T-helper 2 cell (primary cell): Measurements from ENCODE around the gene SEC16A.
"Not testable (repeated sequence)": the region's sequence is repeated elsewhere in the genome, so short reads cannot be mapped to it uniquely, and the experiment has no call there.

ENCODE experiments used
- DNase-seq, 5 experiments: peaks; one replicate each; pipeline versions ENCODE4 v3.0.0 to v3.0.0-alpha.2; 2012 to 2022

SEC16A gene

DNA sequence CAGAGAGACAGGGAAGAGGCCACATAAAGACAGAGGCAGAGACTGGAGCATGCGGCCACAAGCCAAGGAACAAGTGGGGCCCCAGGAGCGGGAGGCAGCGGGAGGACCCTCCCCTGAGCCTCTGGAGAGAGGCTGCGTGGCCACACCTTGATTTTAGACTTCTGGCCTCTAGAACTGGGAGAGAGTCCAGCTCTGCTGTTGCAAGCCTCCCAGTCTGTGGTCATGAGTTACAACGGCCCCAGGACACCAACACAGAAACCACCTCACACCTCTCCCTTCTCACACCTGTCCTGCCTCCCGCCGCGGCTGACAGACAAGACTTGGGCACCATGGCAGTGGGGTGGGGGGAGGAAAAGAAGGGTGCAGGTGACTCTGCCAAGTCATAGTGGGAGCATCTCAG is 45.4 kb downstream of the SEC16A start:
- DNase-seq = no peak

DNA sequence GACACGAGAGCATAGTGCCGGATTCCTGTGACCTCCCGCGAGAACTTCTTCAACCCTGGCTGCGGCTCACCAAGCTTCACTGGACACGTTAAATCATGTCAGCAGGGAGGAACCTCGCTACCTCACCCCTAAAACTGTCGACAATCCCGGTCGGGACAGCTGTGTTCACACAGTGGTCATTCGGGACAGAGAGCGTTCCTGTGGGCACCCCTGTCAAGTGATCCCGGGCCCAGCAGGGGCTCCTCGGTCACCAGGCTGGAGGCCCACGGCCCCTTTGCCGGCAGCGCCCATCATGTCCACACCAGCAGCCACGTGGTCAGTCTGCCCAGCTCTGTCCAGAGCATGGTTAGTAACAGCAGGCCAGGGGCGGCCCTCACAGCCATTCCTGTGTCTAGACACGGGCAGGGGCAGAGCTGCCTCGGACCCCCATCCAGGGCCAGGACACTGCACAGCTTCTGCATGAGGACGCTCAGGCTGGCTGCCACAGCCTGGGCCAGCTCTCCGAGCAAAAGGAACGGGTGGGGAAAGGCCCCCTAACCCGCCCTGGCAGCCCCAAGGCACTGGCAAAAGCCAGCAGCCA is 46.7 kb downstream of the SEC16A start:
- DNase-seq = no peak

DNA sequence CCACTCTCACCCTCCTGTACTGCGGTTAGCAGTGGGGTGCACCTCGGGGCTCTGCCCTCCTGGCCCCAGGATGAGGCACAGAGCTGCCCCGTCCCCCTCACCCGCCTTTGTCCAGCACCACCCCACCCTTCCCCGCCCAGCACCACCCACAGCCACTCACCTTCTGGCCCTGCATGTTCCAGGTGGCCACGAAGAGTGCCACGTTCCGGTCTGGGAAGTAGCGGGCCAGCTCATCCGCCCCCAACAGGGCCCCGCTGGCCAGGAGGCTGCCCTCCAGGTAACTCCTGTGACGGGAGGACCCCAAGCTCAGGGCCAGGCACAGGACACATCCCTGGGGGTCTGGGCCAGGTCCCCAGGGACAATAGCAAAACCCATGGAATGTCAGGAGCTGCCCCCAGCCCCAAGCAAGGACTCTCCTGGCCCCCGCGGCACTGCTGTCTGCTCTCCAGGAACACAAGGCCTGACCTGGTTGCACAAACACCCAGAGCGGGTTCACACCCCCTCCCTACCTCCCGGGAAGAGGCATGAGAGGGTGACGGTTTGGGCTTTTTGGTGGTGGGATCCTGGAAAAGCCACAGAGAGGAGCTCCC is 48.2 kb downstream of the SEC16A start:
- no peak for DNase-seq

DNA sequence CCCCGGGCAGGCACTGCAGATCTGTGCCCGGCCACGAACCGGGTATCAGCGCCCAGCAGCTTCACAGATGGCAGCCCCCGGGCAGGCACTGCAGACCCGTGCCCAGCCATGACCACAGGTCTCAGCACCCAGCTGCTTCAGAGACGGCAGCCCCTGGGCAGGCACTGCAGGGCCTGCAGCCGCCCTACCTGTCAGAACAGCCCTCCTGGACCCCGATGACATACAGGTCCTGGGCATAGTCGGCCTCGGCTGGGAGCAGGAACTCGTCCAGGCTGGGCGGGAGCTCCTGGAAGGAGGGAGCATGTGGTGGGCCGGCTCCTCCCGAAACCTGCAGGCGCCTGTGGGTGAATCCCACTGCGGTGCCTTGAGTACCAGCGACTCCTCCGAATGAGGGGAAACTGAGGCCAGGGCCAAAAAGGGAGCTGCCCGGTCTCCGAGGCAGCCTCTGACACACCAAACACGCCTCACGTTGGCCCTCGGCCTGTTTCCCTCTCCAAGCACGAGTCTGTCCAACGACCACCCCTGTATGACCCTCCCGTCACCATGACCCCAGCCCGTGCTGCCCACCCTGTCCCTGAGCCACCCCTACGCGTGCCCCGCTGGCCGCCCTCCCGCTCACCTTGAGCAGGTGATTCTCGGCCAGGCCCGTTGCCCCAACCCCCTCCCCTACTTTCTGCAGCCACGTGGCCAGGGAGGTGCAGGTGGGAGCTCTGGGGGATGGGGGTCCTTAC is 48.8 kb downstream of the SEC16A start:
- no peak for DNase-seq

DNA sequence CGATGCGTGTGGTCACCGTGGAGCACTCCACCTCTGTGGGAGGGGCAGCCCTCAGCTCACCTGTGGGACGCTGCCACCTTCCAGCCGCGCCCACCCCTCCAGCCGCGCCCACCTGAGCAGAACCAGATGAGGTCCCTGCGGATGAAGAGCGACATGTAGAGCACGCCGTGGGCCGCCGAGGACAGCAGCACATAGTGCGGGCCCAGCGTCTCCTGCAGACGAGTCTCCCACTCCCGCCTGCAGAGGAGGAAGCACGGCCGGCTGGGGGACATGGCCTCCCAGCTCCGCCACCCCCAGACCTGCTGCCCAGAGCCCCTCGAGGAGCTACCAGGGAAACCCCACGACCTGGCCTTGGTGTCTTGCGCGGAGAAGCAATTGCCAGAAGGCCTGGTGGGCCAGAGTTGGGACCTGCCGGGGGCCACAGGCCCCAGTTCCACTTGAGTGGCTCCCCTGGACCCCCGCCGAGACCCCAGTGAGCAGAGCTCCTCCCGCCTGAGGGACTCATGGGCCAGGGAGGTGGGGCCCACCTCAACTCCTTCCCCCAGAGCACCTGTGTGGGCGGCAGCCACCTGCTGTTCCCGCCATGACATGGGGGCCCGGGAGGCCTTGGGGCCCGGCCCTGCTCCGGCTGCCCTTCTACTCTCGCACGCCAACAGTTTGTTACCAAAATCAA is 49.7 kb downstream of the SEC16A start:
- no peak for DNase-seq

DNA sequence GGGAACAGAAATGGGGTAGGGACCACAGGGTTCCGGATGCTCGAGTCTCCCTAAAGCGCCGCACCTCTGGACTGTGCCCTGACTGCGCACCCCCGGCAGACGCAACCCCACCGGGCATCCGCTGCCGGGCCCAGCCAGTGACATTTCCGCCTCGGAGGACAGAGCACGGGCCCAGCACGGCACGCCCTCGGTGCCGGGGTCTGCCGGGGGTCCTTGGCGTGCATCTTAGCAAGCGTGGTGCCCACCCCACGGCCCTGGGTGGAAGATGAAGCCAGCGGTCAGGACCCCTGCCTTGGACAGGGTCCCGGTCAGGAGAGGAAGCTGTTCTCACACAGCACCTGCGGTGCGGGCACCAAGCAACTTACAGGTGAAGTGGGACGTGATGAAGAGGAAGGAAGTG is 50.2 kb downstream of the SEC16A start:
- no peak for DNase-seq

DNA sequence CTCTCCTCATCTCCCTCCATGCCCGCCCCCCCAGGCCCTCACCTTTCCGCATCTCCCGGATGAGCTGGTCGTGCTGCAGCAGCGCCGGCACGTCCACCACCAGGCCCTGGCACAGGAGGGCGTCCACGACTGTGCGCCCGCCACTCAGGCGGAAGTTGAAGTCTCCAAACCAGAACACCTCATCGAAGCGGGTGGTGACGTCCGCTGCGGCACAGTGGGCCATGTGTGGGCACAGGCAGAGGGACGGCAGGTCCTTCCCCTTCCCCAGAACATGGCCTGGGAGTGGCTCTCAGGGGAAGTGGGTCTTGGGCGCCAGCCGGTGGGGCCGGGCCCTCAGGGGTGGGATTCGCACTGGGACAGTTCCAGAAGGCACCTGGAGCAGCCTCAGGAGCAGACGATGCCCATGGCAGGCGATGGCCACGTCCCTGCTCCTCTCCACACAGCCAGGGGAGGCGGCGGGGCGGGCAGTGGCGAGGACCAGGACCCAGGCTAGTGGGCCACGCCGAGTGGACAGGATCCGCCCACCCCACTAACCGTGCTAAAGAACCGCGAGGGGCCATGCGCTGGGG is 51.0 kb downstream of the SEC16A start:
- DNase-seq = no peak

DNA sequence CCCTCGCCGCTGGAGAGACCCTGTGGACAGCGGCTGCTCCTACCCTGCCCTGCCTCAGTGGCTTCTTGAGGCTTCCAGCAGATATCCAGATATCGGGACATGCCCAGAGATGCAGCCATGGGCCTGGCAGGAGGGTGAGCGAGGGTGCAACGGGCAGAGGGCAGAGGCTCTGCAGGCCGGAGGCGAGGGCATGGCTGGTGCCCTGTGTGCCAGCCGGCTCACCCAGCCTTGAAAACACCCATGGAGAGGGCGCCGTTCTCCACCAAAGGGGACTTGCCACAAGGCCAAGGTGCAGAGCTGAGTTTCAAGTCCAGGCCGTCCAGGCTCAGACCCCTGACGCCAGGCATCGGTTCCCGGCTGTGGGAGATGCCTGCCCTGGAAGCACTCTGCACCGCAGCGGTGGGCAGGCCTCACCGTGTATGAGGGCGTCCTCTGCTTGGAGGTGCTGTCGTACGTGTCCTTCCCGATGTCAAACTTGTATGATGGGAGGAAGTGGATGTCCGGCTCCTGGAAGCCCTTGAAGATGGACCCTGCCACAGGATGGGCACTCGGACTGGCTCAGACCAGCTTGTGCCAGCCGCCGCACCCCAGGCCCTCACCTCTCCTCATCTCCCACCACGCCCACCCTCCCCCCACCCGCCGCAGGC is 52.1 kb downstream of the SEC16A start:
- DNase-seq = no peak

DNA sequence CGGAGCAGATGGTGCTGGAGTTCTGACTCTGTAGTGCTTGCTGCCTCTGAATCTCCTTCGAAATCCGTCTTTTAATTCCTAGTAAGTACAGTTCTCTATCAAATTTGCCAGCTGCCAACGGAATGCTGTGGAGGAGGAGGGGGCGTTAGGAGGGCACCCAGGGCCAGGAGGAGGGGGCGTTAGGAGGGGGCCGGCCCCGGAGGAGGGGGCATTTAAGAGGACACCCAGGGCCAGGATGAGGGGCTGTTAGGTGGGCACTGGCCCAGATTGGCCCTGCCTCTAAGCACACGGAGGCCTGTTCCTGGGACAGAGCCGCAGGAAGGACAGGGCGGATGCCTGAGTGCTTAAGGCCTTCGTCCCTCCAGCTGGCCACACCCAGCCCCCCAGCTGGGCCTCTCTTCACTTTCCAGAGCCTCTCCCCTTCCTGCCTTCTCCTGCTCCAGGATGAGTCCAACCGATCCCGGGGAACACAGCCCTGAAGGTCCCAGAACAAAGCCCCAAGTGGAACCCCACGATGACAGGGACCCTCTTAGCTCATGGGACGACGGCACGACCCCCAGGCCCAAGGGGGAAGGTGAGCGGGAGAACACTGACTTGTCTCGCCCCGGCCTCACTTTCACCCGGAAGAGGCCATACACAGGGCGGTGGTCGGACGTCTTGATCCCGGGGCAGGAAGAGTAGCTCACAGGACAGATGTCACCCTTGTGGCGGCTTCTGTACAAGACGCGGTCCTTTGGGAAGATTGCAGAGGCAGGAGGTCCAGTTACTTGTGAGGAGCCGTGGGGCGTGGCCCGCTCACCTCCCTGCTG is 53.0 kb downstream of the SEC16A start:
- no peak for DNase-seq

DNA sequence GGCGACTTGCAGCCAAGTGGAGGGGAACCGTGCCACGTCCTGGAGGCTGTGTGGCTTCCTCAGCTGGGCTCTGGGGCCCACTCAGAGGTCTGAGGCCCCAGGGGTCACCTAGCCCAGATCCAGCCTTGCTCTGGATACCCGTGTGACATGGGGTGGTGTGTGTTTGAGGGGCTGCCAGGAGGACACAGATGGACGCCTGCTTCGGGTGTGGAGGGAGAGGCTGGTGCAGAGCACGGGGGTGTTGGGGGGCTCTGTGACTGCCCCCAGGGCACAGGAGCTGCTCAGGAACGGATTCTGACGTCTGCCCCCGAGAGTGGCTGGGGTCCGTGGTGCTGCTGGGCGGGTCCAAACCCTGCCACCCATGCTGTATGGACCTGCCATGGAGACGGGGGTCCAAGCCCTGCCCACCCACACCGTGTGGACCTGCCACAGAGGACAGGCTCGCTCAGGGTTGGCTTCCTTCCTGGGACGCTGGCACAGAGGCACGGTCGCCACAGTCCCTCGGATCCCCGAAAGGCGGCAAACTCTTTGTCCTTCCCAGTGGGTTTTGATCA is 53.7 kb downstream of the SEC16A start:
- DNase-seq = no peak

DNA sequence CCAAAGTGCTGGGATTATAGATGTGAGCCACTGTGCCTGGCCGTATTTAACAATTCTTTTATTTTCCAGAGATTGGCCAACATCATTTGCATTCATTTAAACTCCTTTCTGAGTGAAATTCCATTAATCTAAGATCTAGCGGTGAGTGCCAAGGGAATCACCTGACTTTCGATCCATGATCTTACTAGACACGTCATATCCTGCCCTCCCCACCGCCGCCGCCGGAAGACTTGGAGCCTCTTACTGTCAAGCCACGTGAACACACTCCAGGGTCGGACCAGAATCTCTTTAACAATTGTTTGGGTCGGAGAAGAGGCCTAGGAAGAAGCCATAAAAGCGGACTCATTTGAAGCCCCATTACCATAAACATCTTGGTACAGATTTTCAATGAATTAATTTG is 56.1 kb downstream of the SEC16A start:
- DNase-seq = no peak

DNA sequence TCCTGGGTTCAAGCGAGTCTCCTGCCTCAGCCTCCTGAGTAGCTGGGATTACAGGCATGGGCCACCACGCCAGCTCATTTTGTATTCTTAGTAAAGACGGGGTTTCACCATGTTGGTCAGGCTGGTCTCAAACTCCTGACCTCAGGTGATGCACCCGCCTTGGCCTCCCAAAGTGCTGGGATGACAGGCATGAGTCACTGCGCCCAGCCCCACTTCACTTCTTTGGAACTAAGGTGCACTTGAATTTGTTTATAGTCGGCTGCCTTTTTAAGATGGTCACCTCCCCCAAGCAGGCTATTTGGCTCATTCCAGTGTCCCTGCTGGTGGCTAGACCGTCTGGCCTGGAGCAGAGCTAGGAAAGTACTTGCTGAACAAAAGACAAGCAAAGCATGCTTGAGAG is 57.5 kb downstream of the SEC16A start:
- DNase-seq = not testable (repeated sequence)

DNA sequence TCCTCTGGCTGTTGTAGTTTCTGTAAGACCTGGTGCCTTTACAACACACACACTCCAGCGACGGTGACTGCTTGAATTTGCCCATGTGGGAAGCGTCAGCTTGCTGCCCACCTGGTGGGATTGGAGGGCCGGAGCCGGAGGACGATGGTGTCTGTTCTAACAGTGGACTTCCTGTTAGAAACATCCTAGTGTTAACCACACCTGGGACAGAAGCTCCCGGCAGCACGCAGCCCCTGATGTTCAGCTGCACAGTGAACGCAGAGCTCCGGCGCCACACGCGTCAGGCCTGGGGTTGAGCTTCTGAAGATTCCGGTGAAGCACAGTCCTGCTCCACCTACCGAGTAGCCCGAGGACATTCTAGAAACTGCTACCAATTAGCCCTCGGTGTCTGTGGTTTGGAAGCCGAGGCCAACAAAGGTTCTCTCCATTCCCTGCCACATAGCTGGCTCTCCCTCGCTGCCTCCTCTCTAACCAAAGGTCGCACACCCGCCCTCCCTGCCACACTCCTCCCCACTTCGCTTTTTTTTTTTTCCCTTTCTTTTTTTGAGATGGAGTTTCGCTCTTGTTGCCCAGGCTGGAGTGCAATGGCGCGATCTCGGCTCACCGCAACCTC is 58.0 kb downstream of the SEC16A start:
- DNase-seq = no peak

DNA sequence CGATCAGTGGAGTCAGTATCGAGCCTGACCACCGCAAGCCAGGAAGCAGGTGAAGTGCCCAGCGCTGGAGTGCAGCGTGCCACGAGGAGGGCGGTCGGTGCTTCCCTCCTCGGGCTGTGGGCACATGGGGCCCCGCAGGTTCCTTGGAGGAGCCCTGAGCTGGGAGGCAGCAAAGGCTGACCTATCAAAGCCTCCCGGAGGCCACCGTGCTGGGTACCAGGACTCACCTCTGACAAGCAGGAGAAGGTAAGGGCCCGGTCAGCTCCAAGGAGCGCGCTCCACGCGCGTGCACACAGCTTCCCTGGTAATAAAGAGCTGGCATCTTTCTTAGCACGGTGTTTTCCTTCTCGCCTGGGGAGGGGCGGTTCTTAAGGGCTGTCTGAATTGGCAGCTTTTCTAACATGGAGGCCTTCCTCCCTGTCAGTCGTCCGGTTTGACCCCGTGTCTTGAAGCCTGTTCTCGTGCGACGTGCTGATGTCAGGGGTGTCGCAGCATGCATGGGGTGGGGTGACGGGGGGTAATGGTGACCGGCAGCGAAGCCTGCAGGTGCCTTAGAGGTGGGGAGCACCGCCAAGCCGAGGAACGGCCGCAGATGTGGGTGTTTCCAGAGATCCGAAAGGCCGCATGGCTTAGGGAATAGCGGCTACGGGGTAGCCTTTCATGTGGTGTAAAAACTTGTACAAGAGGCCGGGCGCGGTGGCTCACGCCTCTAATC is 59.3 kb downstream of the SEC16A start:
- no peak for DNase-seq

DNA sequence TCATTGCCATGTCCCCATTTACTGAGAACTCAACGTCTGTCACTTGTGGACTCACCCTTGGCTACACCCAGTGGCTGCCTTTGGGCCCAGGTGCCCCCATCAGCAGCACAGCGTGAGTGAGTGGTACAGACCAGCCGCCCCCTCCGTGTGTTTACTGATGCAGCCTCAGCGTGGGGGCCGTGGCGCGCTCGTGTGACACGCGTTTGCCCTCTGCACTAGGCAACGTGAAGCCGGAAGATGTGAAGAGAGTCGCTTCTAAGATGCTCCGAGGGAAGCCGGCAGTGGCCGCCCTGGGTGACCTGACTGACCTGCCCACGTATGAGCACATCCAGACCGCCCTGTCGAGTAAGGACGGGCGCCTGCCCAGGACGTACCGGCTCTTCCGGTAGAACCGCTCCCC is 60.0 kb downstream of the SEC16A start:
- no peak for DNase-seq

DNA sequence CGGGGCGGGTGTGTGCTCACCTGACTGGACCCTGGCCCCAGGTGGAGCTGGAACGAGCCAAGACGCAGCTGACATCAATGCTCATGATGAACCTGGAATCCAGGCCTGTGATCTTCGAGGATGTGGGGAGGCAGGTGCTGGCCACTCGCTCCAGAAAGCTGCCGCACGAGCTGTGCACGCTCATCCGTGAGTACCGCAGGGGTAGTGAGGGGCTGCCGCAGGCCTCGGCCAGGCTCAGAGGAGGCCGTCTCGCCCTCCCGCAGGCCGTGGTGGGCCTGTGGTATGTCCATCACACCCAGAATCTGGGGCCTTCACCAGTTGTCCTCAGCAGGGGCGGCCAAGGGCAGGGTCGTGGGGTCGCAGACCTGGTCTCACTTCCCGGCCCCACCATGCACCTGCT is 61.0 kb downstream of the SEC16A start:
- DNase-seq = no peak

DNA sequence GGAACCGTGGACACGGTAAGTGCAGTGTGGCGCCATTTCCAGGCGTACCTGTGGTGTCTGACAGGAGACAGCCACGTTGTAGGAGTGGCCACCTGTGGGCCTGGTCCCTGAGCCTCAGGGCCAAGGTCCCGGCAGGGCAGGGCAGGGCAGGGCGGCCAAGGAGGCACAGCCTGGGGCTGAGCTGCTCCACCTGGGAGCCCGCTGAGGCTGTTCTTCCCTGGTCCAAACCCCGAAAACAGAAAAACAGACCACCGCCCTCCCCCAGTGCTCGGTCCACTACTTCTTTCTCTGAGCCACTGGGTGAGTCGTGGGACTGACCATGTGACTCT is 63.8 kb downstream of the SEC16A start:
- no peak for DNase-seq

DNA sequence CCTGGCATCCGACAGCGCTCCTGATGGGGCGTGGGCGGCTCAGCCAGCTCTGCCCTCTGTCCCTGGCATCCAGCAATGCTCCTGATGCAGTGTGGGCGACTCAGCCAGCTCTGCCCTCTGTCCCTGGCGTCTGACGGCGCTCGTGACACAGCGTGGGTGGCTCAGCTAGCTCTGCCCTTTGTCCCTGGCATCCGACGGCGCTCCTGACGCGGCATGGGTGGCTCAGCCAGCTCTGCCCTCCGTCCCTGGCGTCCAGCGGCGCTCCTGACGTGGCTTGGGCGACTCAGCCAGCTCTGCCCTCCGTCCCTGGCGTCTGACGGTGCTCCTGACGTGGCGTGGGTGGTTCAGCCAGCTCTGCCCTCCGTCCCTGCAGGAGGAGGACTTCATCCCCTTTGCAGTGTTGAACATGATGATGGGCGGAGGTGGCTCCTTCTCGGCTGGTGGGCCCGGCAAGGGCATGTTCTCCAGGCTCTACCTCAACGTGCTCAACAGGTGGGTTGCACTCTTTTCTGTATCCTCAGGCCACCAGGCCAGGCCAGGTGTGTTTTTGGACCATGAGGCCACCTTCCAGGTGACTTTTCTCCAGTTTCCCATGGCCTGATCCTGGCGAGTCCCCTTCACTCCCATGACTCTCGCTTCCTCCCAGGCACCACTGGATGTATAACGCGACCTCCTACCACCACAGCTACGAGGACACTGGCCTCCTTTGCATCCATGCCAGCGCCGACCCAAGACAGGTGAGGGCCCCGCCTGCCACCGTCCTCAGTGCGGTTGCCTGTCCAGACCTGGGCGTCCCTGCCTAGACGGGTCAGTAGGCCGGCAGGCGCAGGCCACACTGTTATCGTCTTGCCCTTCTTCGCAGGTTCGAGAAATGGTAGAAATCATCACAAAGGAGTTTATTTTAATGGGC is 64.4 kb downstream of the SEC16A start:
- no peak for DNase-seq

DNA sequence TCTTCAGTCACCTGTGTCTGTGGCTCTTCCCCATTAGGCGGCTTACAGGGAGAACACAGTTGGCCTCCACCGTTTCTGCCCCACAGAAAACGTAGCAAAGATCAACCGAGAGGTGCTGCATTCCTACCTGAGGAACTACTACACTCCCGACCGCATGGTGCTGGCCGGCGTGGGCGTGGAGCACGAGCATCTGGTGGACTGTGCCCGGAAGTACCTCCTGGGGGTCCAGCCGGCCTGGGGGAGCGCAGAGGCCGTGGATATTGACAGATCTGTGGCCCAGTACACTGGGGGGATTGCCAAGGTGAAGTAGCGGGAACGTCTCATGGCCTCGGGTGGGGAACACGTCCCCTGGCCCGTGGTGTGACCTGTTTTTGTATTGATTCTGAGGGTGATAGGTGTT is 65.9 kb downstream of the SEC16A start:
- DNase-seq = no peak

DNA sequence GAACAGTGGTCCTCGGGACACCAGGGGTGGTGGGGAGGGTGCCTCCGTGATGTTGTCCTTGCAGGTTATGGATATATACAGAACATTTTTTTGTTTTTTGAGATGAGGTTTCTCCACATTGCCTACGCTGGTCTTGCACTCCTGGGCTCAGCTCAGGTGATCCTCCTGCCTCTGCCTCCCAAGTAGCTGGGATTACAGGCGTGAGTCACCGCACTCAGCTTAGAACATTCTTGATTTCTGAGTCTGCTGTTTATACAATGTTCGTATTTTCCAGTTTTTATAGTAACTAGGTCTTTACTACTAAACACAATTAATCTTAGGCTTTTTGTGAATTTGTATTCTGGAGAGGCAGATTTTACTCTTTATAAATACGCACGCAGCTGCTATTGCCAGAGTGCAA is 66.4 kb downstream of the SEC16A start:
- no peak for DNase-seq
